Osteoblast (primary cell): ENCODE measurements around the gene CDH5. TPM values are rescaled to one million over a fixed set of nuclear protein-coding genes. Genes with fewer than 3 reads are reported as not detected.

Source experiments
- DNase-seq: peaks from one replicate; pipeline ENCODE4 v3.0.0; 2011; ENCODE audit warnings: low spot score, mixed read lengths; ENCODE audit not compliant: insufficient read length; ENCODE audit errors: missing footprints
- H2AFZ ChIP-seq: 2 replicates; pipeline ENCODE4 v1.6.0; 2011; ENCODE audit warnings: mild to moderate bottlenecking, low read length
- H3K27ac ChIP-seq: 2 replicates; pipeline ENCODE4 v1.5.1; 2011; ENCODE audit warnings: mild to moderate bottlenecking, low read depth, low read length, moderate library complexity
- H3K27me3 ChIP-seq: 2 replicates; pipeline ENCODE4 v1.6.0; 2012; ENCODE audit warnings: mild to moderate bottlenecking, control low read depth, inconsistent platforms, low read length, moderate library complexity; ENCODE audit not compliant: insufficient read depth
- H3K36me3 ChIP-seq: 2 replicates; pipeline ENCODE4 v1.5.1; 2011; ENCODE audit warnings: mild to moderate bottlenecking, low read length, control low read depth, moderate library complexity; ENCODE audit not compliant: insufficient read depth
- H3K4me1 ChIP-seq: 2 replicates; pipeline ENCODE4 v1.5.1; 2011; ENCODE audit warnings: mild to moderate bottlenecking, low read length, control low read depth, moderate library complexity; ENCODE audit not compliant: insufficient read depth
- H3K4me2 ChIP-seq: 2 replicates; pipeline ENCODE4 v1.6.0; 2011; ENCODE audit warnings: mild to moderate bottlenecking, low read length; ENCODE audit not compliant: insufficient read depth
- H3K4me3 ChIP-seq: fragments of 200-600 bp; sonication (generic); 3 replicates; pipeline ENCODE4 v1.5.1; 2012; ENCODE audit warnings: mild to moderate bottlenecking, low read length, inconsistent platforms; ENCODE audit not compliant: insufficient read depth
- H3K79me2 ChIP-seq: 2 replicates; pipeline ENCODE4 v1.6.0; 2012; ENCODE audit warnings: mild to moderate bottlenecking, low read length, control low read depth, inconsistent platforms; ENCODE audit not compliant: insufficient read depth
- H3K9me3 ChIP-seq: 2 replicates; pipeline ENCODE4 v1.5.1; 2011; ENCODE audit warnings: low read depth, low read length, control low read depth
- H4K20me1 ChIP-seq: 2 replicates; pipeline ENCODE4 v1.6.0; 2012; ENCODE audit warnings: mild to moderate bottlenecking, low read length, control low read depth; ENCODE audit not compliant: insufficient read depth
- CTCF ChIP-seq: IDR thresholded peaks from 2 replicates; pipeline ENCODE4 v1.5.1; 2011; ENCODE audit warnings: mild to moderate bottlenecking, low read depth, low read length, moderate library complexity; ENCODE audit errors: extremely low read depth
- total RNA-seq: library from RNA; depleted of rRNA; stranded (reverse); fragments of >200 nt; gene quantifications from 2 replicates; pipeline ENCODE4 v1.2.3, GENCODE V29; 2012

Gene CDH5
- total RNA-seq, 1 donor, result 0.72 TPM

GRCh38 chr16:66431760-66432159 is 65.3 kb downstream of the CDH5 start:
- no peak overlapping the region for H3K4me3 ChIP-seq
- no peaks in the 10 kb centered on the region for H4K20me1 ChIP-seq
- no peaks in the 10 kb centered on the region for H3K9me3 ChIP-seq
- H3K4me1 ChIP-seq, result peaks cover 6% of the 10 kb centered on the region
- DNase-seq, result no peak
- no peak overlapping the region for H3K27ac ChIP-seq
- no peak overlapping the region for H3K4me2 ChIP-seq
- no peak for TF ChIP-seq CTCF
- H3K27me3 ChIP-seq, result peaks cover 40% of the 10 kb centered on the region
- no peaks in the 10 kb centered on the region for H3K36me3 ChIP-seq
- no peak overlapping the region for H2AFZ ChIP-seq
- H3K79me2 ChIP-seq, result no peaks in the 10 kb centered on the region

DNA sequence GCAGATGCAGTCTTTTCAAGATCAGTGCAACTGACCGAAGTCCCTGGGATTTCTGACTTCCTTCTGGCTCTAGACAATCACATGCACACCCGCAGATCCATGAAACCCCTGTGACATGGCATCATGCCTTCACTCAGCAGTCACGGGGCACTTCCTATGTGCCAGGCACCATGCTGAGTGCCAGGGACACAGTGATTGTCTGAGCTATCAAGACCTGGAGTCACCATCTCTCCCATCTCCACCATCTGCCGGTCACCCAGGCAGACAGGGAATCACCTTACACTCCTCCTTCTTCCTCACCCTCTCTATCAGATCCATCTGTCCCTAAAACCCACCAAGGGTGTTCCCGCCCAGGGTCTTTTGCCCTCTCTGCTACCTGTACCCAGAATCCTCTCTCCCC is 65.9 kb downstream of the CDH5 start:
- H4K20me1 ChIP-seq, result no peaks in the 10 kb centered on the region
- TF ChIP-seq CTCF, result no peak
- H3K36me3 ChIP-seq, result no peaks in the 10 kb centered on the region
- peaks cover 6% of the 10 kb centered on the region for H3K4me1 ChIP-seq
- no peak overlapping the region for H3K4me2 ChIP-seq
- H3K27ac ChIP-seq, result no peak overlapping the region
- no peak overlapping the region for H3K4me3 ChIP-seq
- DNase-seq, result no peak
- H3K9me3 ChIP-seq, result no peaks in the 10 kb centered on the region
- H2AFZ ChIP-seq, result no peak overlapping the region
- H3K79me2 ChIP-seq, result no peaks in the 10 kb centered on the region
- H3K27me3 ChIP-seq, result peaks cover 39% of the 10 kb centered on the region

- Histone ChIP-seq H3K36me3 (no peaks in the 10 kb centered on the region), H3K4me2 (no peak overlapping the region), H3K9me3 (no peaks in the 10 kb centered on the region), H3K4me1 (peaks cover 6% of the 10 kb centered on the region), H2AFZ (no peak overlapping the region), H3K79me2 (no peaks in the 10 kb centered on the region), H4K20me1 (no peaks in the 10 kb centered on the region), H3K27ac (no peak overlapping the region), H3K27me3 (peaks cover 15% of the 10 kb centered on the region), H3K4me3 (no peak overlapping the region)
- TF ChIP-seq CTCF, result no peak
- DNase-seq, result no peak
Measured at GRCh38 chr16:66434619-66435430, 68.3 kb downstream of the CDH5 start.

DNA sequence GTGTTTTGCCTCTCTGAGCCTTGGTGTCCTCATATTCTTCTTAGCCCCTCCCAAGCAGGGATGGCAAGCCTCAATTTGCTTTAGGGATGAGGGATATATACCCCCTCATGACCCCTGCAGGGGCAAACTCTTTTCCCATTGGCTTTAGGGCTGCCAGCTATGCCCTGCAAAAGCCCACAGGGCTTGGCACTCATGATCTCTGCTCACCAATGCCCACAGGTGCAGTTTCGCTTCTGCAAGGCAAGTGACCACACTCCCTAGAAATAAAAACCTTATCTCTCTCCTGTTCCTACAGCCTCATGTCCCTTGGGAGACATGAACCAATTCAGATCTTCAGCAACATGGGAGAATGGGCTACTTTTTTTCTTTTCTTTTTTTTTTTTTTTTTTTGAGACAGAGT is 69.4 kb downstream of the CDH5 start:
- Histone ChIP-seq H3K27ac (no peak overlapping the region), H3K79me2 (no peaks in the 10 kb centered on the region), H2AFZ (no peak overlapping the region), H3K9me3 (no peaks in the 10 kb centered on the region), H3K27me3 (peaks cover 9% of the 10 kb centered on the region), H3K4me2 (no peak overlapping the region), H4K20me1 (no peaks in the 10 kb centered on the region), H3K4me1 (peaks cover 6% of the 10 kb centered on the region), H3K4me3 (no peak overlapping the region), H3K36me3 (no peaks in the 10 kb centered on the region)
- TF ChIP-seq CTCF, result no peak
- DNase-seq, result no peak
